OCI-M2 (cell line): ENCODE data around the gene MAGI1.
"Not testable (repeated sequence)": the region's sequence is repeated elsewhere in the genome, so short reads cannot be mapped to it uniquely, and the experiment has no call there.

Experiments used
- DNase-seq: peaks from one replicate; lab custom pipeline; 2025; ENCODE audit not compliant: unreplicated experiment; lab: John Stamatoyannopoulos, UW

Gene MAGI1

DNA sequence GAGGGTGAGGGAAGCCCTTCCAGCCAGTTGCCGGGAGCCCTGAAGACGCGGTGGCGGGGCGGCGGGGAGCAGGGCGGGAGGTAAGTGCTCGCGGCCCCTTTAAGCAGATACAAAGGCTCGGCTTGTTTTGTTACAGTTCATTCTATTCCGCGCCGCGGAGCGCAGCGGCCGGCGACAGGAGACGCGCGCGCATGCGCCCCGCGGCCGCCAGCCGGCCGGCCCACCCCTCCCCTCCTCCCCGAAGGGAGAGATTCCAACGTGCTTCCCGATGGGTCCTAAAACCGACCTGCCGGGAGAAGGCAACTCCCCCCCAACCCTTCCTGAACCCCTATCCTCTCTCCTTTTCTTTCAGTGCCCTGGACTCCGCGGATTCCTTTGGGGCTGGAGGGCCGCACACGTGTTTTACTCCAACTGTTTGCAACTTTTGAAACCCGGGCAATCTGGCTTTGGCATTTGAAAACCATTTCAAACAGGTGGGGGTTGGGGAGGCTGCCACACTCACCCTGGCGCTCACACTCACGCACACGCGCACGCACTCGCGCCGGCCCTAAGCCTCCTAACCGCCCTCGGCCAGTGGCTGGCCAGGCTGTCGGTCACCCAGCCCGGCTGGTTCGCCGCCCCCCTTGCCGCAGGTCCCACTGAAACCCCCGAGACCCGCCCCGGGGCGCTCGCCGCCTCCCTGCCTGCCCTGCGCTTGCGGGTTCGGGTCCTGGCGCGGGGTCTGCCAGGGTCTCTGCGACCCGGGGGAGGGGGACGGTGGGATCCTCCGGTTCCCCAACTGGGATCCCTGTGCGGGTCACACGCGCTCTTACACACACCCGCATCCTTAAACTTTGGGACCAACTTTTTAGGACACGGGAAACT is at the start of gene MAGI1:
MAGI1 (minus strand) TSS at position 193 of the 864 bp plus-strand sequence. CDS start 610 bp downstream, outside the sequence.
- peak; percentile 56 for DNase-seq

GRCh38 chr3:66083784-66084213 is 45.1 kb upstream of the MAGI1 start:
- DNase-seq: no peak

DNA sequence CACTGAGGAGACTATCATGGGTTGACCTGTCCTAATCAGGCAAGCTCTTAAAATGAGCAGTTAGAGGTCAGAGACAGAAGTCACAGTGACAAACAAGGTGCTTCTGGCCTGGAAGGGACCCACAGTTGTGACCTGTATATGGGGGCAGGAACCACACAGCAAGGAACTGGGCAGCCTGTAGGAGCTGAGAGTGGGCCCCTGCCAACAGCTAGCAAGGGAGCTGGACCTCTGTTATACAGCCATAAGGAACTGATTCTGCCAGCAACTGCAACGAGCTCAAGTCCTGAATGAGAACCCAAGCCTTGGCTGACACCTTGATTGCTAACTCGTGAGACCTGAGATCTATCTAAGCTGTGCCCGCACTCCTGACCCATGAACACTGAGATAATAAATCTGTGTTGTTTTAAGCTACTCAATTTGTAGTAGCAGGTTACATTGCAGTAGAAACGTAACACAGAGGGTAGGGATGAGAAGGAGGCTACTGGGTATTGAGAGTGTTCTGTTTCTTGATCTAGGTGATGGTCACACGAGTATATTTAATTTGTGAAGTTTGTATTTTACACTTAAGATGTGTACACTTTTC is 44.5 kb upstream of the MAGI1 start:
- no peak for DNase-seq

DNA sequence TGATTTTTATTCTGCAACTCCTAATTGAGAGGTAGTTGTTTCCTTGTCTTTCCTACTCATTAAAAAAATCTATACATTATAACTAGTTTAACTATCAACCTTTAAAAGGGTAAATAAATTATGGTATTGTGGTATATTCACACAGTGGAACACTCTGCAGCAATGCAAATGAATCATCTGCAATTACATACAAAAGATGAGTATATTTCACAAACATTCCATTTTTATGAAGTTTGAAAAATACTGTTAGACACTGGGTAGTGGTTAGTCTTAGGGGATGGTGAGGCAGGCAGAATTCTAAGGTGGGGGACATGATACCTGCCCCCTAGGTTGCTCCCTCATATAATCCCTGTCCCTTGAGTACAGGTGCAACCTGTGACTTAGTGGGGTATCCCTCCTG is 44.0 kb upstream of the MAGI1 start:
- DNase-seq: no peak

DNA sequence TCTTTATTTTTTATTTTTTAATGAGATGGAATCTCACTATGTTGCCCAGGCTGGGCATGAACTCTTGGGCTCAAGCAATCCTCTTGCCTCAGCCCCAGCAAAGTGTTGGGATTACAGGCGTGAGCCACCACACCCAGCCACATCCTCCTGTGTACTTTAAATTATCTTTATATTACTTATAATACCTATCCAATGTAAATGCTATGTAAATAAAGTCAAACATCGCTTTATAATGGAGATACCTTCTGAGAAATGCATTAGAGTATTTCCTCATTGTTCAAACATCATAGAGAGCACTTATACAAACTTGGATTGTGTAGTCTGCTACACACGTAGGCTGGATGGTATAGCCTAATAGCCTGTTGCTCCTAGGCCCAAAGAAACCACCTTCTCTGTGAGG is 41.4 kb upstream of the MAGI1 start:
- DNase-seq: no peak

GRCh38 chr3:66077973-66078372 is 39.3 kb upstream of the MAGI1 start:
- DNase-seq: no peak

GRCh38 chr3:66076861-66077470 is 38.2 kb upstream of the MAGI1 start:
- no peak for DNase-seq

GRCh38 chr3:66075281-66075680 is 36.6 kb upstream of the MAGI1 start:
- no peak for DNase-seq

DNA sequence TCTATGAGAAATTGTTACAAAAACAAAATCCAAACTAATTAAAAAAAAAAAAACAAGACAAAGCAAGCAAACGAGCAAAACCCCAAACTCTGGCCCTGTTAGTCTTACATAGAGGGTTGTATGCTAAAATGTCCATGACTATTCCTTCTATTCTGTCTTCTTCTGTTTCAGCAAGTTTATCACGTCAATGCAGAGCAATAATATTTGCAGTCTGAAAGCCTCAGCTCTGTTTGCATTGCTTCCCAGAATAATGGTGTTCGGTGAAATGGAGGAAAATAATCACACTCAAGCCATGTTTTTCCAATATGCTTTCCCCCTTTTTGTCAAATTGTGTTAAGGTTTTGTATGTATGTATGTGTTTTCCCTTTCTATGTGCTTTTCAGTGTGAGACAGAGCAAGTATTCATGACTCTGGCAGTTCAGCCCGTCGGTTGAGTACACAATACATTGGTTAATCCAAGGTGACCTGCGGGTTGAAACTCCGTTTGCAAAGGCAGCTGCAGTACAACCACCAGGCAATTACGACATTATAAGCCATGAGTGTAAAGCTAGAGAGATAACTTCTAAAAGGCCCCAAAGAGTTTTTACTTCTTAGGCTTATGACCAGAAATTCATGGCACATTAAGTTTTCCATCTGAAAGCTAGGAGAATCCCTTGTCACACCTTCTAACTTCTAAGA is 34.9 kb upstream of the MAGI1 start:
- DNase-seq: no peak

DNA sequence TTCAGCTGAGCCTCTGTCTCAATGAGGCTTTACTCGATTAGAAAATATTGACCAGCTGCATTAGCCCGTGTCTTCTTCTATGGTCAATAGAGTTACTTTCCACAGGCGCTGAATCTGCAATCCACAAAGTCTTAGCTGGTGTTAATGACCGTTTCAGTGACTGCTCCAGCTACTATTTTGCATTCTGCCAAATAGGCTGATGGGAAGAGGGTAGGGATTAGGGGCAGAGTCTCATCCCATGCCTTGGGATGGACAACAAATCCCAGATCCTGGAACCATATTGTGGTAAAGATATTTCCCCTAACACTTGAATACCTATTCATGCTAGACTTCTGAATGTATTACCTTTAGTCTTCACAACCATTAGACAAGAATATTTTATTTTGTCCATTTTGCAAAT is 29.5 kb upstream of the MAGI1 start:
- no peak for DNase-seq

GRCh38 chr3:66066963-66067617 is 28.4 kb upstream of the MAGI1 start:
- DNase-seq: no peak

GRCh38 chr3:66055289-66055688 is 16.6 kb upstream of the MAGI1 start:
- no peak for DNase-seq

- DNase-seq: no peak
These were observed 14.9 kb upstream of the MAGI1 start for GRCh38 chr3:66053550-66054094.

GRCh38 chr3:66052721-66053549 is 14.2 kb upstream of the MAGI1 start:
- no peak for DNase-seq

DNA sequence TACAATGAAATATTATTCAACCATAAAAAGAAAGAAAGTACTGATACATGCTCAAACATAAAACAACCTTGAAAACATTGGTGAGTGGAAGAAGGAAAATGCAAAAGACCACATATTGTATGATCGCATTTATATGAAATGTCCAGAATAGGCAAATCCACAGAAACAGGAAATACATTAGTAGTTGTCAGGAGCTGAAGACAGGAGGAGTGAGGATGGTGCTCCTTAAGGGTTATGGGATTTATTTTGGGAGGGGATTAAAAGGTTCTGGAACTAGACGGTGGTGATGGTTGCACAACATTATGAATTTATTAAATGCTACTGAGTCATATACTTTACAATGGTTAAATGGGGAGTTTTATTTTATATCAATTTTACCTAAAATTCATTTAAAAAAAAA is 12.1 kb upstream of the MAGI1 start:
- DNase-seq: no peak

DNA sequence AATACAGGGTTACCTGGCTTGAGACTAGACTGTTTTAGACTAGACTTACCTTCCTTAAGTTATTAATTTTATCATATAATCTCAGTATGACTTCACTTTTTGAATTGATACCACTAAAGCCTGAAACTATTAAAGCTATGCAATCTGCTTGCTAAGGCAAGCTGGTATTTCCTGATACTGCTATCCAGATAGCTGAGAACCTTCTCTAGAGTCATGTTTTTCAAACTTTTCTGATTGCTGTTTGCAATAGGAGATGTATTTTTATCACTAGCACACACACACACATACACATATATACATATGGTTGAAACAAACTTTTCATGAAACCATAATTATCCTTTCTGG is 9.3 kb upstream of the MAGI1 start:
- no peak for DNase-seq

DNA sequence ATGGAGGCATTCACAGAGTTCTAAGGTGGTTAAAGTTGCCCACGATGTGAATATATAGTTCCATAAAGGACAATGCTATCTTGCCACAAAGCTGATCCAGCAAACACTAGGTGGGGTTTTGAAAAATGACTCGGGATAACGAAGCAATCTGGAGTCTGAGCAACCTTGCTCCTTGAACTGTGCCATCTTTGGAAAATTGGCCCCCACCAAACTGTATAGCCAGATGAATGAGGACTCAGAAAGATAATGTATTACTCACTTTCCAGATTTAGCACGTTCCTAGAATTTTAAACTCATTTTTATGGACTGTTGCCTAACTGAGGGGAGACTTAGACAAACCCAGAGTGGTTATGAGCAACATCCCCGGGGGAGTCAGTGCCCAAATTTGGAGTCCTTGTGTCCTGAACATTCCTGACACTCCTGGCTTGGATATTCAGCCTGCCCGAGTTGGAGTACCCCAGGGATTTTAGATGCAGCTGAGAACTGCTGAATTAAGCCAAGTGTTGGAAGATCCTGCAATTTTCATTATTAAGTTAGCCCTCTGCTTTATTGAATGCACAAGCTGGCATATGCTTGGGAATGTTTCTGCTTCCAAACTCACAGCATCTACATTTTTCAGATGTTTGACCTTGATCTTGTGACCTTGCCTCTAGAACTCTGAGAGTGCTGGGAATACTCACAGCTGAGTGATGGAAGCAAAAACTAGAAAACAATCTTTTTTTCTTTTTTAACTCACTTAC is 8.8 kb upstream of the MAGI1 start:
- DNase-seq: no peak

- DNase-seq: not testable (repeated sequence)
These were observed 7.6 kb upstream of the MAGI1 start for GRCh38 chr3:66046321-66046720.

- no peak for DNase-seq
These were observed 3.1 kb upstream of the MAGI1 start for GRCh38 chr3:66041828-66042227.
